ENCODE measurements around the gene MYH9.
"Not testable (repeated sequence)": the region's sequence is repeated elsewhere in the genome, so short reads cannot be mapped to it uniquely, and the experiment has no call there.

The MYH9 gene

DNA sequence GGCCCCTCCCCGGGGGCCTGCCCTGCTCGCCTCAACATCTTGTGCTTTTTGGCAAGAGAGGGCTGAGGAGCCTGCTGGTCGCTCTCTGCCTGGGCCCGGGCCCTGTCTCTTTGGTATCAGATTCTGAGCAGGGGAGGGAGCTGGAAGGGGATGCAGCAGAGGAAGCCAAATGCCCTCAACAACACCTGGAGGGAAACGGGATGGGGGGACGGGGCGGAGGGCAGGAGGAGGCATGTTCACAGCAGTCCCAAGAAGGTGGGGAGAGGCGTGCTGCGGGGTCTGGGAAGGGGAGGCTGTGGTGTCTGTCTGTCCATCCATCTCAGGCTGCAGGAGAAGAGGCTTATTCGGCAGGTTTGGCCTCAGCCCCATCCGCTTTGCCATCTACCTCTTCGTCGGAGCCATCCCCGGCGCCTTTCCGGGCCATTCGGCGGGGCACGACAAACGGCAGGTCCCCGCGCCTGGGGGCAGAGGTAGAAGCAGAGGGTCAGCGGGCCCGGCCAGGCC, 105.4 kb downstream of the MYH9 start:
- no peak overlapping the region for H3K4me3 ChIP-seq (ENCODE audit: low read depth, low read length)
- TF ChIP-seq, protein P1, sequence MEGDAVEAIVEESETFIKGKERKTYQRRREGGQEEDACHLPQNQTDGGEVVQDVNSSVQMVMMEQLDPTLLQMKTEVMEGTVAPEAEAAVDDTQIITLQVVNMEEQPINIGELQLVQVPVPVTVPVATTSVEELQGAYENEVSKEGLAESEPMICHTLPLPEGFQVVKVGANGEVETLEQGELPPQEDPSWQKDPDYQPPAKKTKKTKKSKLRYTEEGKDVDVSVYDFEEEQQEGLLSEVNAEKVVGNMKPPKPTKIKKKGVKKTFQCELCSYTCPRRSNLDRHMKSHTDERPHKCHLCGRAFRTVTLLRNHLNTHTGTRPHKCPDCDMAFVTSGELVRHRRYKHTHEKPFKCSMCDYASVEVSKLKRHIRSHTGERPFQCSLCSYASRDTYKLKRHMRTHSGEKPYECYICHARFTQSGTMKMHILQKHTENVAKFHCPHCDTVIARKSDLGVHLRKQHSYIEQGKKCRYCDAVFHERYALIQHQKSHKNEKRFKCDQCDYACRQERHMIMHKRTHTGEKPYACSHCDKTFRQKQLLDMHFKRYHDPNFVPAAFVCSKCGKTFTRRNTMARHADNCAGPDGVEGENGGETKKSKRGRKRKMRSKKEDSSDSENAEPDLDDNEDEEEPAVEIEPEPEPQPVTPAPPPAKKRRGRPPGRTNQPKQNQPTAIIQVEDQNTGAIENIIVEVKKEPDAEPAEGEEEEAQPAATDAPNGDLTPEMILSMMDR (IDR thresholded peaks at IDR 0.05; ENCODE audit: low read depth, low read length): no peak
- in situ Hi-C loops (cut with HindIII; ENCODE audit: low sequenced_read_pairs): no loop called here
- DNase-seq (ENCODE audit: low read depth, low spot score): no peak

DNA sequence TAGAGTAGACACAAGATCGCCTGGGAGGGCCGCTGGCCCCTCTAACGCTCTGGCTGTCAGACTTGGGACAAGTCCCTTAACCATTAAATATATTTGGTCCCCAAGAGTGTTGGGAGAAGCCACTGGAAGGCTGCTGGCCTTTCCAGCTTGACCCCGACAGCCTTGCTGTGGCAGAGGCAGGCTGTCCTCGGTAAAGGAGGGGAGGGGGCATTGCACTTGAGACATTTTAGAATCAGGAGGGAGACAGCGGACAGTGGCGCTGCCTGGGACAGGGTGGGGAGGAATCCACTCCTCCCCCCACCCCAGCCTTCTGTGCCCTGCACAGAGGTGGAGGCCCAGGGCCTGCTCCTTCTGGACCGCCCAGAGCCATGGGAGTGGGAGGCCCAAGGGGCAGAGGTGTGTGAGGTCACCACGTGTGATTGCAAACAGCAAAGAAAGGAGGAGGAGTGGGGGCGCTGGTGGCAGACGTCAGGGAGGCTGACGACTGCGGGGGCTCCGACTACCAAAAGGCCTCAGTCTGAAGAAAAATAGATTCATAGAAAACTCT, 105.9 kb downstream of the MYH9 start:
- TF ChIP-seq, protein P1 (IDR thresholded peaks at IDR 0.05; ENCODE audit: low read depth, low read length): no peak
- H3K4me3 ChIP-seq (ENCODE audit: low read depth, low read length): no peak overlapping the region
- in situ Hi-C loops (cut with HindIII; ENCODE audit: low sequenced_read_pairs): no loop called here
- DNase-seq (ENCODE audit: low read depth, low spot score): no peak

DNA sequence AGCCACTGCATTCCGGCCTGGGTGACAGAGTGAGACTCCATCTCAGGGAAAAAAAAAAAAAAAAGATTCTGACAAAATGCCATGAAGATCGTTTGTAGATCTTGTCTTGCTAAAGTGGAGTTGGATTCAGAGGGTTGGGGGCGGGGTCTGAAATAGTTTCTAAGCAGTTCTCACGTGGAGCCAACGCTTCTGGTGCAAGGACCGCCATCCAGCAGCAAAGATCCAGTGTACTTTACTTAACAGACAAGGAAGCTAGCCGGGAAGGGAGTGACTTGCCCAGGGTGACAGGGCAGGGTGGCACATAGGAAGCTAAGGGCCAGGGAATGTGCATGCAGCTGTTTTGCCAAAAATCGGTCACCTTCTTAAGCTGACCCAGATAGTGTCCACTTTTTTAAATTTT, 107.4 kb downstream of the MYH9 start:
- DNase-seq (ENCODE audit: low read depth, low spot score): no peak
- H3K4me3 ChIP-seq (ENCODE audit: low read depth, low read length): no peak overlapping the region
- TF ChIP-seq, protein P1 (IDR thresholded peaks at IDR 0.05; ENCODE audit: low read depth, low read length): no peak
- in situ Hi-C loops (cut with HindIII; ENCODE audit: low sequenced_read_pairs): no loop called here

DNA sequence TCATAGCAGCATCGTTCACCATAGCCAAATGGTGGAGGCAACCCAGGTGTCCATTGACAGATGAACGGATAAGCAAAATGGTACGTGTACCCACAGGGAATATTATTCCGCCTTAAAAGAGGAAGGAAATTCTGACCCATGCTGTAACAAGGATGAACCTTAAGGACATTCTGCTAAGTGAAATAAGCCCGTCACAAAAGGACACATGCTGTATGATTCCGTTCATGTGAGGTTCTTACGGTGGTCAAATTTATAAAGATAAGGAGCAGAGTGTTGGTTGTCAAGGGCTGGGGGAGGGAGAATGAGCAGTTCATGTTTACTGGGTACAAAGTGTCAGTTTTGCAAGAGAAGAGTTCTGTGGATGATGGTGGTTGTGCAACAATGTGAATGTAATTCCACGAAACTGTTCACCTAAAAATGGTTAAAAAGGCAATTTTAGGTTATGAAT, 108.5 kb downstream of the MYH9 start:
- no peak overlapping the region for H3K4me3 ChIP-seq (ENCODE audit: low read depth, low read length)
- in situ Hi-C loops (cut with HindIII; ENCODE audit: low sequenced_read_pairs): no loop called here
- TF ChIP-seq, protein P1 (IDR thresholded peaks at IDR 0.05; ENCODE audit: low read depth, low read length): no peak
- DNase-seq (ENCODE audit: low read depth, low spot score): no peak

DNA sequence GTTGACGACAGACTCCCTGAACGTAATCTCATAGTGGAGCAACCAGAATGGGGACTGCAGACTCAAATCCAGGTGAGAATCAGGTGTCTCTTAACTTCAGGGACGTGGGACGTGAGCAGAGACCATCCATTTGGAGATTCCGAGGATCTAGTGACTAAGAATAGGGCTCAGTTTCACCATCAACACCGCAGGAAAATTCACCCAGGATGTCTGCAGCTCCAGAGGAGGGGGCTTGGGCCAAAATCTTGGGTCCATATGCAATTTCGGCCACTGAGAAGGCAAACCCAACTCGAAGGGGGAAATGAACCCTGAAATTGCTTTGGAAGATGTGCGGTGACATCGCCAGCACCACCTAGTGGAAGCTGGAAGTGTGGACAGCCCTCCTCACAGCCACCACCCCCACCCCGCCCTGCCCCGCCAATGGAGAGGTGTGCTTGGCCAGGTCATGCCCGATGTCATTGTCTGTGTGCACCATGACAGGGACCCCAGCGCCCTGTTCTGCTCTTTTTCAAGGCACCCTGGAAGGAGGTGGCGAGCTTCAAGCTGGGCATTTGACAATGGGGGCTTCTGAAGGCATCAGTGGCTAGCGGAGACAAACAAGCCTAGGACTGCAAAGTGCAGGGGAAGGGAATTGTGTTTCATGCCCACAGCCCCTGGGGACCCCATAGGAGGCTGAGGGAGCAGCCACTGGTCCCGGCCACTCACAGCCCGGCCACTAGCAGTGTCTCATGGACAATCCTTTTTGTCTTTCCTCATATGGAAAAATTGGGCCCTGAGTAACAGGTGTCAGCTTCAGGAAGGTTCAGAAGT, 110.1 kb downstream of the MYH9 start:
- H3K4me3 ChIP-seq (ENCODE audit: low read depth, low read length): no peak overlapping the region
- TF ChIP-seq, protein P1 (IDR thresholded peaks at IDR 0.05; ENCODE audit: low read depth, low read length): peak; percentile 81
- in situ Hi-C loops (cut with HindIII; ENCODE audit: low sequenced_read_pairs): no loop called here
- DNase-seq (ENCODE audit: low read depth, low spot score): peak; percentile 52

DNA sequence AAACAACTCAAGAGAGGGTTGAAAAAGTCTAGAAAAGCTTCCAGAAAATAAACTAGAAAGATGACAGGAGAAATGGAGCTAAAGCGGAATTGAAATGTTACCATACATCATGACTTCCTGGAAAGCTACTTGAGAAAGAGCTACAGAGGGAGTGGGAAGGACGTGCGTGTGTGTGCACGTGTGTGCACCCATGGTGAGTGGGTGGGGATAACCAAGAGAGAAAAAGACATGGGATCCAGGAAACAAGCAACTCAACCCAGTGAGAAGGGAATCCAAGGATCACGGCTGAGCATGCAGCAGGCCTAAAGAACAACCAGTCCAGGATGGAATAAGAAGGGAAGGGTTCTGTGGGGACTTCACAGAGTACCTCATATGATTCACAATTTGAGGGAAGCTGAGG, 113.2 kb downstream of the MYH9 start:
- no peak for DNase-seq (ENCODE audit: low read depth, low spot score)
- in situ Hi-C loops (cut with HindIII; ENCODE audit: low sequenced_read_pairs): no loop called here
- TF ChIP-seq, protein P1 (IDR thresholded peaks at IDR 0.05; ENCODE audit: low read depth, low read length): no peak
- no peak overlapping the region for H3K4me3 ChIP-seq (ENCODE audit: low read depth, low read length)

DNA sequence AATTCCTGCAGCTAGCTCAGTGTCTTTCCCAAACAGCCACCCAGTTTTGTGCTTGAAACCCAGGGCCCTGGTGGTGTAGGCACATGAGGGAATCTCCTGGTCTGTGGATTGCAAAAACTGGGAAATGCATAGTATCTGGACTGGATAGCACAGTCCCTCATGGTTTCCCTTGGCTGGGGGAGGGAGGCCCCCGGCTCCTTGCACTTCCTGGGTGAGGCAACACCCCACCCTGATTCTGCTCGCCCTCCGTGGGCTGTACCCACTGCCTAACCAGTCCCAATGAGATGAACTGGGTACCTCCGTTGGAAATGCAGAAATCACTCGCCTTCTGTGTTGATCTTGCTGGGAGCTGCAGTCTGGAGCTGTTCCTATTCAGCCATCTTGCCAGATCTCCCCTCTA, 115.8 kb downstream of the MYH9 start:
- H3K4me3 ChIP-seq (ENCODE audit: low read depth, low read length); in situ Hi-C loops (cut with HindIII; ENCODE audit: low sequenced_read_pairs); DNase-seq (ENCODE audit: low read depth, low spot score): not testable (repeated sequence)

DNA sequence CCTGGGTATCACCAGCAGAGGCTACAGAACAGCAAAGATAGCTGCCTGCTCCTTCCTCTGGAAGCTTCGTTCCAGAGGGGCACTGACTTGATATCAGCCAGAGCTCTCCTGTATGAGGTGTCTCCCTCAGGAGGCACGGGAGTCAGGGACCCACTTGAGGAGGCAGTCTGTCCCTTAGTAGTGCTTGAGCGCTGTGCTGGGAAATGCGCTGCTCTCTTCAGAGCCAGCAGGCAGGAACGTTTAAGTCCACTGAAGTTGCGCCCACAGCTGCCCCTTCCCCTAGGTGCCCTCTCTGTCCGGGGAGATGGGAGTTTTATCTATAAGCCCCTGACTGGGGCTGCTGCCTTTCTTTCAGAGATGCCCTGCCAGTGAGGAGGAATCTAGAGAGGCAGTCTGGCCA, 116.5 kb downstream of the MYH9 start:
- in situ Hi-C loops (cut with HindIII; ENCODE audit: low sequenced_read_pairs); DNase-seq (ENCODE audit: low read depth, low spot score): not testable (repeated sequence)

More for the DNA sequence above, 116.5 kb downstream of the MYH9 start:
- H3K4me3 ChIP-seq (ENCODE audit: low read depth, low read length): not testable (repeated sequence)
